ENCODE data around the gene STX16.
"Not testable (repeated sequence)": the region's sequence is repeated elsewhere in the genome, so short reads cannot be mapped to it uniquely, and the experiment has no call there.

The STX16 gene

GRCh38 chr20:58721951-58722778 lies 71.1 kb downstream of the STX16 start:
- DNase-seq (ENCODE audit: low read depth in 1 of 2, low spot score in 1 of 2): no peak

- DNase-seq (ENCODE audit: low read depth in 1 of 2, low spot score in 1 of 2): no peak
Measured at GRCh38 chr20:58722877-58723627, 72.0 kb downstream of the STX16 start.

GRCh38 chr20:58723628-58723984 lies 72.5 kb downstream of the STX16 start:
- DNase-seq (ENCODE audit: low read depth in 1 of 2, low spot score in 1 of 2): no peak

- DNase-seq (ENCODE audit: low read depth in 1 of 2, low spot score in 1 of 2): not testable (repeated sequence)
Measured at GRCh38 chr20:58726156-58726555, 75.1 kb downstream of the STX16 start.

All from stimulated activated CD4-positive, alpha-beta T cell treated with anti-CD3 and anti-CD28 coated beads, Interleukin-15, amount 100 ng/mL, for 1 hour (primary cell).